ENCODE data around the gene CPNE2.

DNA sequence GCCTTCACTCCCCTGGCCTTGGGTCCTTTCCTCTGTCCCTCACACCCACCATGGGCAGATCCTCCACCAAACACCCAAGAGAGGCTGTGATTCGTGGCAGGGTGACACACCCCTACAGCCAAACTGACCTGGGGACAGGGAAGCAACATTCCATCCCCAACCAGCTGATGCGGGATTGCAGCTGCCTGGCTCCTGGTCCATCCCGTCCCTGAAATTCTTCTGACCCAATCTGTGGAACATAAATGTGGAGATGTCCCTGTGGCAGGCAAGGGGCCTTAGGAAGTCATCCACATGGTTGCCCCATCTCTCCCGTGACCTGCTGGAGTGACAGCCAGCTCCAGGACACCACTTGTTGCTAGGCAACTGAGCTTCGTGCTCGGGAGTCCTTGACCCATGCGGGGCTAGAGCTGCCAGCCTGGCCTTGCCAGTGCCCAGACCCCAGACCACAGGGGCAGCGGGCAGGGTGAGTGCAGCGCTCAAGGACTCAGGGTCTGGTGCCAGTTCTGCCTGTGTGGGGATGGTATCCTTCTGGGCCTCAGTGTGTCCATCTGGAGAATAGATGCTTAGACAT is 34.0 kb upstream of the CPNE2 start:
- TF ChIP-seq, protein P1, sequence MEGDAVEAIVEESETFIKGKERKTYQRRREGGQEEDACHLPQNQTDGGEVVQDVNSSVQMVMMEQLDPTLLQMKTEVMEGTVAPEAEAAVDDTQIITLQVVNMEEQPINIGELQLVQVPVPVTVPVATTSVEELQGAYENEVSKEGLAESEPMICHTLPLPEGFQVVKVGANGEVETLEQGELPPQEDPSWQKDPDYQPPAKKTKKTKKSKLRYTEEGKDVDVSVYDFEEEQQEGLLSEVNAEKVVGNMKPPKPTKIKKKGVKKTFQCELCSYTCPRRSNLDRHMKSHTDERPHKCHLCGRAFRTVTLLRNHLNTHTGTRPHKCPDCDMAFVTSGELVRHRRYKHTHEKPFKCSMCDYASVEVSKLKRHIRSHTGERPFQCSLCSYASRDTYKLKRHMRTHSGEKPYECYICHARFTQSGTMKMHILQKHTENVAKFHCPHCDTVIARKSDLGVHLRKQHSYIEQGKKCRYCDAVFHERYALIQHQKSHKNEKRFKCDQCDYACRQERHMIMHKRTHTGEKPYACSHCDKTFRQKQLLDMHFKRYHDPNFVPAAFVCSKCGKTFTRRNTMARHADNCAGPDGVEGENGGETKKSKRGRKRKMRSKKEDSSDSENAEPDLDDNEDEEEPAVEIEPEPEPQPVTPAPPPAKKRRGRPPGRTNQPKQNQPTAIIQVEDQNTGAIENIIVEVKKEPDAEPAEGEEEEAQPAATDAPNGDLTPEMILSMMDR (IDR thresholded peaks at IDR 0.05; ENCODE audit: low read depth, low read length, missing input control), result no peak
- TF ChIP-seq, protein P2, sequence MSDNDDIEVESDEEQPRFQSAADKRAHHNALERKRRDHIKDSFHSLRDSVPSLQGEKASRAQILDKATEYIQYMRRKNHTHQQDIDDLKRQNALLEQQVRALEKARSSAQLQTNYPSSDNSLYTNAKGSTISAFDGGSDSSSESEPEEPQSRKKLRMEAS (IDR thresholded peaks at IDR 0.05), result no peak
- TF ChIP-seq, protein P3, sequence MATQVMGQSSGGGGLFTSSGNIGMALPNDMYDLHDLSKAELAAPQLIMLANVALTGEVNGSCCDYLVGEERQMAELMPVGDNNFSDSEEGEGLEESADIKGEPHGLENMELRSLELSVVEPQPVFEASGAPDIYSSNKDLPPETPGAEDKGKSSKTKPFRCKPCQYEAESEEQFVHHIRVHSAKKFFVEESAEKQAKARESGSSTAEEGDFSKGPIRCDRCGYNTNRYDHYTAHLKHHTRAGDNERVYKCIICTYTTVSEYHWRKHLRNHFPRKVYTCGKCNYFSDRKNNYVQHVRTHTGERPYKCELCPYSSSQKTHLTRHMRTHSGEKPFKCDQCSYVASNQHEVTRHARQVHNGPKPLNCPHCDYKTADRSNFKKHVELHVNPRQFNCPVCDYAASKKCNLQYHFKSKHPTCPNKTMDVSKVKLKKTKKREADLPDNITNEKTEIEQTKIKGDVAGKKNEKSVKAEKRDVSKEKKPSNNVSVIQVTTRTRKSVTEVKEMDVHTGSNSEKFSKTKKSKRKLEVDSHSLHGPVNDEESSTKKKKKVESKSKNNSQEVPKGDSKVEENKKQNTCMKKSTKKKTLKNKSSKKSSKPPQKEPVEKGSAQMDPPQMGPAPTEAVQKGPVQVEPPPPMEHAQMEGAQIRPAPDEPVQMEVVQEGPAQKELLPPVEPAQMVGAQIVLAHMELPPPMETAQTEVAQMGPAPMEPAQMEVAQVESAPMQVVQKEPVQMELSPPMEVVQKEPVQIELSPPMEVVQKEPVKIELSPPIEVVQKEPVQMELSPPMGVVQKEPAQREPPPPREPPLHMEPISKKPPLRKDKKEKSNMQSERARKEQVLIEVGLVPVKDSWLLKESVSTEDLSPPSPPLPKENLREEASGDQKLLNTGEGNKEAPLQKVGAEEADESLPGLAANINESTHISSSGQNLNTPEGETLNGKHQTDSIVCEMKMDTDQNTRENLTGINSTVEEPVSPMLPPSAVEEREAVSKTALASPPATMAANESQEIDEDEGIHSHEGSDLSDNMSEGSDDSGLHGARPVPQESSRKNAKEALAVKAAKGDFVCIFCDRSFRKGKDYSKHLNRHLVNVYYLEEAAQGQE (IDR thresholded peaks at IDR 0.05), result no peak
- TF ChIP-seq, protein P4, sequence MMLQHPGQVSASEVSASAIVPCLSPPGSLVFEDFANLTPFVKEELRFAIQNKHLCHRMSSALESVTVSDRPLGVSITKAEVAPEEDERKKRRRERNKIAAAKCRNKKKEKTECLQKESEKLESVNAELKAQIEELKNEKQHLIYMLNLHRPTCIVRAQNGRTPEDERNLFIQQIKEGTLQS (IDR thresholded peaks at IDR 0.05), result no peak
- TF ChIP-seq FOXA2 (IDR thresholded peaks at IDR 0.05) (no peak), YY1 (IDR thresholded peaks at IDR 0.05) (no peak), TAF1 (conservative IDR thresholded peaks at IDR 0.05) (no peak), RAD21 (IDR thresholded peaks at IDR 0.05) (no peak), SP1 (IDR thresholded peaks at IDR 0.05) (no peak), JUND (IDR thresholded peaks at IDR 0.05) (no peak), EGR1 (IDR thresholded peaks at IDR 0.05; ENCODE audit: low read depth in 2 of 2) (no peak)
